ENCODE measurements around the gene ADAMTS4. TPM values are rescaled to one million over a fixed set of nuclear protein-coding genes. Genes with fewer than 3 reads are reported as not detected.

ADAMTS4 gene
- total RNA-seq, 1 donor from 2014 or later, result 2.7 TPM

DNA sequence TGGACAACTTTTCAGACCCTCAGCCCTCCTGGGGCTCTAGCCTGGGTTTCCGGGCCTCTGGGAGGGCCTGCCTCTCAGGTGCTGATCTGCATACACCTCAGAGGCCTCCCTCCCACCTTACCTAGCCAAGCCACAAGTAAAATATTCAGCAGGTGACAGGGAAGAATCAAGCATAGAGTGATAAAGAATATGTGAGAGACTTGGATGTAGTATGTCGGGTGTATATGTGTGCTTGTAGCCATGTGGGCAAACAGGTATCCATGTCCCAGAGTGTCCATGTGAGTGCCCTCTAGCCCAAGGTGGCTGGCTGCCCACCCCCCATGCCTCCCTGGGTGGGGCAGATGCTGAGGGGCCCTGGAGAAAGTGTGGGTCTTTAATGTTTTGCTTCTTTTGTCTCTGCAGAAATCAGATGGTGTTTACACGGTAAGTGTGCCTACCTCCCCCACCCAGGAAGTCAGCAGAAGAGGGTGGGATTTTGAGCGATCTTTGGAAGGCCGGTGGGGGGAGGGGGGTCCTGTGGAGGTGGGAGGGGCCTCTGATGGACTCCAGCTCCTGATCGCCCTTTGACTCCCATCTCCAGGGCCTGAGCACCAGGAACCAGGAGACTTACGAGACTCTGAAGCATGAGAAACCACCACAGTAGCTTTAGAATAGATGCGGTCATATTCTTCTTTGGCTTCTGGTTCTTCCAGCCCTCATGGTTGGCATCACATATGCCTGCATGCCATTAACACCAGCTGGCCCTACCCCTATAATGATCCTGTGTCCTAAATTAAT, 19.6 kb upstream of the ADAMTS4 start:
- H3K27ac ChIP-seq (ENCODE audit: low read depth, low read length), result no peak overlapping the region
- H2AFZ ChIP-seq (ENCODE audit: low read depth, low read length), result no peak overlapping the region
- peak overlapping the region; percentile 45 for H3K4me3 Mint-ChIP-seq (ENCODE audit: unreplicated experiment)
- no peaks in the 10 kb centered on the region for H4K20me1 ChIP-seq (ENCODE audit: insufficient read depth, low read length)
- no peak for FAIRE-seq
- no peaks in the 10 kb centered on the region for H3K9me3 Mint-ChIP-seq (ENCODE audit: unreplicated experiment)
- no peak overlapping the region for H3K9ac ChIP-seq (ENCODE audit: low read length)
- DNase-seq (ENCODE audit: low read depth), result no peak
- H3K4me3 ChIP-seq (ENCODE audit: insufficient read depth, low read depth, low read length), result no peak overlapping the region
- no peaks in the 10 kb centered on the region for H3K9me3 ChIP-seq (ENCODE audit: insufficient read depth, low read depth, low read length)
- H3K79me2 ChIP-seq (ENCODE audit: insufficient read depth, low read length), result no peaks in the 10 kb centered on the region
- no peak overlapping the region for H3K27ac Mint-ChIP-seq (ENCODE audit: unreplicated experiment)
- H3K27me3 Mint-ChIP-seq (ENCODE audit: low read depth, unreplicated experiment), result peaks cover 9% of the 10 kb centered on the region
- TF ChIP-seq EZH2 (IDR thresholded peaks at IDR 0.05; ENCODE audit: insufficient read depth, low read length) (no peak), CTCF (IDR thresholded peaks at IDR 0.05; ENCODE audit: insufficient read depth, low read depth, low read length) (no peak)
- H3K4me2 ChIP-seq (ENCODE audit: low read length), result no peak overlapping the region
- H3K36me3 Mint-ChIP-seq (ENCODE audit: low read depth, unreplicated experiment), result peaks cover 12% of the 10 kb centered on the region
- H3K4me1 Mint-ChIP-seq (ENCODE audit: low read depth, unreplicated experiment), result peaks cover 15% of the 10 kb centered on the region
- H3K4me1 ChIP-seq (ENCODE audit: insufficient read depth, low read length), result peaks cover 14% of the 10 kb centered on the region
- H3K36me3 ChIP-seq (ENCODE audit: insufficient read depth, low read length), result peaks cover 10% of the 10 kb centered on the region
- H3K27me3 ChIP-seq (ENCODE audit: insufficient read depth, low read length), result no peaks in the 10 kb centered on the region

DNA sequence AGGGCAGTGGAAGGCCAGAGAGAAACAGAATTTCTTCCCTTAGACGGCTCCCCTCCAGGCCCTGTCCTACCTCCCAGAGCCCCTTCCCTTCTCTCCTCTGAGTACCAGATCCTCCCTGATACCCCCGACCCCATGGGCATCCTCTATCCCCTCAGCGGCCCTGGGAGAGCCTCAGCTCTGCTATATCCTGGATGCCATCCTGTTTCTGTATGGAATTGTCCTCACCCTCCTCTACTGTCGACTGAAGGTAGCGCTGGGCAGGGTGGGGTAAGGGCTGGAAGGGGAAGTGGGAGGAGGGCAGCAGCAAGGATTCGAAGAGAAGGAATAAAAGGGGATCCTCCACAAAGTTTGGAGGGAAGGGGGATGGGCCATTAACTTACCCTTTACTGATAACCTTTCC, 19.0 kb upstream of the ADAMTS4 start:
- H3K4me3 Mint-ChIP-seq (ENCODE audit: unreplicated experiment), result no peak overlapping the region
- Histone ChIP-seq H3K4me2 (ENCODE audit: low read length) (peak overlapping the region; percentile 52), H3K27me3 (ENCODE audit: insufficient read depth, low read length) (no peaks in the 10 kb centered on the region), H2AFZ (ENCODE audit: low read depth, low read length) (no peak overlapping the region), H3K4me1 (ENCODE audit: insufficient read depth, low read length) (peaks cover 14% of the 10 kb centered on the region), H3K36me3 (ENCODE audit: insufficient read depth, low read length) (peaks cover 16% of the 10 kb centered on the region), H3K9me3 (ENCODE audit: insufficient read depth, low read depth, low read length) (no peaks in the 10 kb centered on the region), H3K79me2 (ENCODE audit: insufficient read depth, low read length) (no peaks in the 10 kb centered on the region), H3K4me3 (ENCODE audit: insufficient read depth, low read depth, low read length) (no peak overlapping the region), H3K9ac (ENCODE audit: low read length) (peak overlapping the region; percentile 48), H3K27ac (ENCODE audit: low read depth, low read length) (peak overlapping the region; percentile 48), H4K20me1 (ENCODE audit: insufficient read depth, low read length) (no peaks in the 10 kb centered on the region)
- peak overlapping the region; percentile 77 for H3K27ac Mint-ChIP-seq (ENCODE audit: unreplicated experiment)
- peaks cover 15% of the 10 kb centered on the region for H3K4me1 Mint-ChIP-seq (ENCODE audit: low read depth, unreplicated experiment)
- H3K27me3 Mint-ChIP-seq (ENCODE audit: low read depth, unreplicated experiment), result peaks cover 5% of the 10 kb centered on the region
- no peak for FAIRE-seq
- no peaks in the 10 kb centered on the region for H3K9me3 Mint-ChIP-seq (ENCODE audit: unreplicated experiment)
- H3K36me3 Mint-ChIP-seq (ENCODE audit: low read depth, unreplicated experiment), result peaks cover 17% of the 10 kb centered on the region
- no peak for TF ChIP-seq CTCF (IDR thresholded peaks at IDR 0.05; ENCODE audit: insufficient read depth, low read depth, low read length)
- TF ChIP-seq EZH2 (IDR thresholded peaks at IDR 0.05; ENCODE audit: insufficient read depth, low read length), result no peak
- DNase-seq (ENCODE audit: low read depth), result no peak
